T-helper 1 cell (primary cell): ENCODE results near the gene ABCC9.

Experiments used
- DNase-seq, 5 donors: peaks; one replicate each; pipeline ENCODE4 v3.0.0-alpha.2; 2012 to 2020

Gene ABCC9

DNA sequence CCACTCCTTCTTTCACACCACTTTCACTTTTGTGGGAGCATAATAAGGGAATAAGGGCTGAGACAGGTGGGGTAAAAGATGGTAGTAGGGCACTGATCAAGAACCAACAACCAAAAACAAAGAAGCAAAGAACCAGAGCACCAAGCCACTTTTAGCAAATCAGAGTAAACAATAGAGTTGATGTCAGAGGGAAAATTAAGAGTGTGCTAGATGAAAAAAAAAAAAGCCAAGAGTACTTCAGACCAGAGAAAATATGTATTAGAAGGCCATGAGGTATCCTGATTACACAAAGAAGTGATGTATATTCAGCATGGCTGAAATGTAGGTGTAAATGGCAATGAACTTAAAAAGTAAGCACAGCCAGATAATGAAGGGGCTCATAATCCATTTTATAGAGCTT, 75.4 kb downstream of the ABCC9 start:
- DNase-seq = no peak

DNA sequence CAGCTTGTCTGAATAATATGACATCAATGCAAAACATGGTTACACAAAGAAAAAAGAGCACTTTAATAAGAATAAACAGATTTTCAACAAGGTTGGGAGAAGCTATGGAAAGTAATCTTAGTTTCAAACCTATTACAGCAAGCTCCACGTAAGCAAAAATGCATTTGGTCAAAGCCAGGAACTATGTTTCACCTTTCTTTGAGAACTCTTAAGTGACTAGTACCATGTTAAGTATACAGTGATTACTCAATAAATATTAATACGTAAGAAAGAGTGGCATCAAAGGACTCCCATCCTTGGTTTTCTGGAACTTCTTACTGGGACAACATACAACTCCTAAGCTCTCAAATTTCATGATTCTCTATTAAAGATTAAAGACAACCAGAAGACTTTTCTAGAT, 80.7 kb downstream of the ABCC9 start:
- DNase-seq = no peak

DNA sequence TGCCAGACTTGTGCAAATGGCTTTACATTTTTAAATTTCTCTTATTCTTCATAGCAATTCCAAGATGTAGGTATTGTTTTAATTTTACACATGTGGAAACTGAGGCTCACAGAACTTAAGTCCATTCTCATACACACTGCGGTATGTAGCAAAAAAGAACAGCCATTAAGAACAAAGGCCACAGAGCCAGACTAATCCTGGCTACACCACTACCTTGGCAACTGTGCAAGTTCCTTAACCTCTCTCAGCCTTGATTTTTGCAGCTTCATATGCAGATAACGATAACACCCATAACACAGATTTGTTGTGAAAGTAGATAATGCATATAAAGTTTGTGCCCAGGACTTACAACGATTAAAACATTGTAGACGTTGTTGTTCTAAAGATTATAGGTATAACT, 81.1 kb downstream of the ABCC9 start:
- DNase-seq = no peak

DNA sequence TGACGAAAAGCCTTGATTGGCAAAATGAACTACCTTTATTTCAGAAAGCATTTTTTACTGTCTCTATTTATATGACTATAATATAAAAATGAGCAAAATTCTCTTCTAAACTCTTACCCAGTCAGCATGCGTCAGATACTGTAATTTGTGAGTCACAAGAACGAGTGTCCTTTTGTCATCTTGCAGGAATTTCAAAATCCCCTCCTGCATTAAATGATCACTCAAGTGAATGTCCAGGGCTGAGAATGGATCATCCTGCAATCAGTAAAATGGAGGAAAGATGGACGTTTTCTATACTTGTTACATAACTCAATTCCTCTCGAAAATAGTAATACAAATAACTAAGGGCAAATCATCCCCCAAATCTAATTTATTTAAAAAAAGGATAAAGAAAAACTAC, 89.0 kb downstream of the ABCC9 start:
- DNase-seq = no peak

DNA sequence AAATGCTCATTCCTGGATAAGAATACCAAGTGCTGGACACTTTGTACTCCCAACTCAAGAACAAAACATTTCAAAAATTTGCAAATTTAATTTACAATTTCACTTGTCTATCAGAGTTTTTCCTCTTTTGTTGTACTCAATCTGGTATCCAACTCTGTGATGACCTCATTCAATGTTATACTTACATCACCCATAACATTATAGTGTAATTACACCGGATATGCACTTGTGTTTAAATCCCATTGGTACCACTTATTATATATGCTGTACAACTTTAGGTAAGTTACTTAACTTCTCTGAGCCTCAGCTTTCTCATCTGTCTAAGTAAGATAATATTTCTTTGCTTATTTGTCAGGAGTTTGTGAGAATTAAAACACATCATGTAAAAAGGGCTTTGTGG, 90.1 kb downstream of the ABCC9 start:
- DNase-seq = no peak

DNA sequence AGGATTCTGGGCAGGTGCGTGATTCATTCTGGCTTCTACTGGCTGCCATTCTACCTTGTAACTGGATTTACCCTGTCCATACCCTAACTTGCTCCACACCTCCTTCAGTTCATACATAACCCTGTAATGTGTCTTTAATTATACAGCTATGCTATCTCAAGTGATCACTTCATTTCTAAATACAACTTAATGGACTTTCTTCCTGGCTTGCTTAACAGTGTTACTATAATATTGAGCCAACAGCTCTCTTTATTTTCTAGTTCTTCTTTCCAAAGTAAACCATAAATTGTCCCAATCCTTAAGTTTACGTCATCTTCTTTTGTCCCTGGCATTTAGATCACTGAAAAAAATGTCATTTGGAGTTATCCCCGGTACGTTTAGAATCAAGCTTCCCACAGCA, 90.8 kb downstream of the ABCC9 start:
- no peak for DNase-seq

DNA sequence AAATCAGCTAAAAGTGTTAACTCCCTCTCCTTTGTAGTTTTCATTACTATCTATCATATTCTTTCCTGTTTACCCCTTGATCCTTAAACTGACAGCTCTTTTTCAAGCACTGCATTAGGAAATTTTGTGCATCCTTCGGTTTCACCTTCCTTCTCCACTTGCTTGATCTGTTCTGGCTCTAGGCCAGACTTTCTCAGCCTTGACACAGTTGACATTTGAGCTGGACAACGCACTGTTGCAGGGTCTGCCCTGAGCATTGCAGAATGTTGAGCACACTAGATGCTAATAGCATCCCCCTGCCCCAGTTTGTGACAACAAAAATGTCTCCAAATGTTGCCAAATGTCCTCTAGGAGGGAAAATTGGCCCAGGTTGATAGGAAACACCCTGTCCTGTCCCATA, 91.3 kb downstream of the ABCC9 start:
- DNase-seq = no peak

DNA sequence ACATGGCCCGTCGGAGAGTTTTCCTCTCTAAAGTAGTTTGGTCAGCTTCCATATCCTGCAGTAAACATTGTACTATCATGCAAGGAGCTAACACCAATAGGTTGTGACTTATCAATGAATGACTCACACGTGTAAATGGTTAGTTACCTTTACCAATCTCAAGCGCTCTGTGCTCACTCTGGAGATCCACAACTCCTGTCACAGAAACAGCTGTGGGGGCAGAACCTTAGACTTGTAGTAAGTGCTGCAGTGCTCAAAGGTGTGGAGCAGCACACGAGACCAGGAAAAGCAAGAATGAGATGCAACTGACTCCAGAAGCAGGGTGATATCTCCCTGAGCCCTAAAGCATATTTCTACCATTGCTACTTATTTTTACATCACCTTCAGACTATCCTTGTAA, 93.0 kb downstream of the ABCC9 start:
- DNase-seq = no peak

DNA sequence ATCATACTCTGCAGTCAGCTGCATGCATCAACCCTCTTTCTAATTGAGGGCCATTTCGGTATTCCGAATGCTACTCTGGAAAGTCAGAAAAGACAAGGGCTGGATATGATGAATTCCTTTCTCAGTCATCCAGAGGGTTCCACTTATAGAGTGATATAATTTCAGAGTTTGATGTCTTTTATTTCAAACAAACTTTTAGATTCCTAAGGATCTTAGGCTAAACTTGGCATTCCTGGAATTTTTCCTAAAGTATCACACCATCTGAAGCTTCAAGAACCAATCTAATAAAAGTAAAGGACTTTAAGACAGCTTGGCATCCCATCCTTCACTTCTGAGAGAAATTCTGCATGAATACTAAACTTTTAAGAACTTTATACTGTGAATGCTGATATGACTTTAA, 97.4 kb downstream of the ABCC9 start:
- DNase-seq = no peak

DNA sequence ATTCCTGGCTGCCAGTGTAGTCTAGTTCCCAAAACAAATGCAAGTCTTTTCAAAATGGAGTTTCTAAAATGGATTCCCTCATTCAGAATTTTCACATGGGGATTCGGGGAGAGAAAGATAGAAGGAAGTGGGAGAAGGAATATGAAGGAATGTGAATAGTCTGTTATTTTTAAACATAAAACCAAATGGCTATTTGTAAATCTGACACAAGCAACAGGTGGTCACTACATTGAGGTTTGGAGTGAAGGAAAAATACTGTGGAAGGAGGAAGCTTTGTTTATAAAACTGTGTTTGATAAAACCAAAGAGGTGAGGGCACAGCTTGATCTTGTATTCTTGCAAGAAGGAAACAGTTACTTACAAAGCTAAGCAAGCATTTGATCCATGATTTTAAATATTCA, 101.5 kb downstream of the ABCC9 start:
- DNase-seq = no peak

DNA sequence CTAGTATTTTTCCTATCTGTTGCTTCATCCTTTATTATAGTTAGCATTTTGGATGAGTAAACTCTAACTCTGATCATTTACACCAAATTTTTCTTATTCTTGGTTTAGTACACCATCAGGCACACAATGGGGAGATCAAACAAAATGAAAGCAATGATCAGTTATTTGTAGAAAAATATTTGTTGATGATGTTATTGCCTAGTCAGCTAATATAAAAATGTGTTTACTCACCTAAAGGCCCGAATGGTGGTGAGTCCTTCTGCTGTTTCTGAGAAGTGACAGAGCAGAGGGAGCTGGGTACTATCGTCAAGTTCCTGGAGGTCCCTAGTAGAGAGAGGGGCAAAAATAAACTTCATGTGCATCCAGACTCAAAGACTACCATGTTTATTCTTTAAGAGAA, 103.4 kb downstream of the ABCC9 start:
- DNase-seq = no peak

DNA sequence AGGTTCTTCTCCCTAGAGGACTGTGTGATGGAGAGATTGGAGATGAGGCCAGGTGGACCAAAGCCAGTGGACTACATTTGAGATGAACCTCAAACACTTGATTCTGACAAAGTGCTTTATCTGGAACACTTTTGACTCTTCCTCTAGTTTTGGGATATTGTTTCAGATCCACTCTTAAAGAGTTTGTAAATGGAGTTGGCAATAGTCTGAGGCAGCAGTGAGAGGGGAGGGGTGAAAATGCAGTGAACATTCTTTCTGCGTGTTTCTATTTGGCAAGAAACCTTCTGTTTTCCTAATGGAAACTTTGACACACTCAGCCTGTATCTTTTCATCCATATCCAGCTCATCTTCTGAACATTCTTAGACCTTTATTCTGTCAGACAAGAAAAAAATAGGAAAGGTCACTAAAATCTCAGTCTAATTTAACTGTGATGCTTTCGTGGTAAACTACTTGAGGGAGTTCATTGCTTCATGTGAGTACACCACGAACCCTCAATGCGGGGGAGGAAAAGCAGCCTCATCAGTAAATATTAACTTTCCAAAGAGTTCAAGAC, 109.4 kb downstream of the ABCC9 start:
- no peak for DNase-seq

DNA sequence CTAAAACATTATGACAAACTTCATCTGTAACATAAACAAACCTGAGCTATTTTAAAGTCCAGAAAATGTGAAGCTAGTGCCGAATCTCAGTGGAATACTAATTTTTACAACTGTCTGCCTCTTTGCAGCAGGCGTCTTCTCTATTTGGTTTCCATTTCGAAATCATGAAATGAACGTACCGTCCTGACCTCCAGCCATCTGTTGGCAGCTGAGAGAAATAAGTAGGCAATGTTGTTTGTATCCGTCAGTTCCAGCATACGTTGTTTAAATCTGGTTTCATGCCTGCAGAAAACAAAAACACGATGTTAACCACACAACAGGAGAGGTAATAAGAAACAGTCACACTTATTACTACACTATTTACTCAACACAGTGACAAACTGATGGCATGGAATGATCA, 112.4 kb downstream of the ABCC9 start:
- no peak for DNase-seq

DNA sequence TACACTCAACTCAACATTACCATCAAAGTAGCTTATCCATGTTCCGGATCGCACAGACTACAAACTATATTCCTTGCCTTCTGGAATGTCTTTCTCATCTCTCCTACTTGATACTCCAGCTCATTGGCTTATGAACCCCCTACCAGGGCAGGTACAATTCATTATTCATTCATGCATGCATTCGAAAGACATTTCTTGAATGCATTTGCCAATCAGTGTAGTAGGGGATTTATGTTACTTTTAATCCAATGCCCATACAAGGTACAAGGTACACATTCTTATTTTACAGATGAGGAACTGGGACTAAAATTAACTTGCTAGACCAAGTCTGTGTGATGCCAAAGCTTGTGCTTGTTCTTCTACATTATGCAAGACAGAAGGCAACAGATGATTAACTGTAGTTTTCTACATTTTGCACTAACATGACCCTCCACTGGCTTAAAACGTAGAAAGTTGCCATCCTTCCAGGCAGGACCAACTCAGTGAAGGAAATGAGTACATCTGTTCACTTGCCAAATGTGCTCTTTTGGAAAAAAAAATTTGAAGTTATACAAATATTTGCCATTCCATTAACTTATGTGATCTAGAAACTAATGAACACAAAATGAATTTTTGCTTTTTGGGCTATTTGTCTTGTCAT, 113.0 kb downstream of the ABCC9 start:
- DNase-seq = no peak

DNA sequence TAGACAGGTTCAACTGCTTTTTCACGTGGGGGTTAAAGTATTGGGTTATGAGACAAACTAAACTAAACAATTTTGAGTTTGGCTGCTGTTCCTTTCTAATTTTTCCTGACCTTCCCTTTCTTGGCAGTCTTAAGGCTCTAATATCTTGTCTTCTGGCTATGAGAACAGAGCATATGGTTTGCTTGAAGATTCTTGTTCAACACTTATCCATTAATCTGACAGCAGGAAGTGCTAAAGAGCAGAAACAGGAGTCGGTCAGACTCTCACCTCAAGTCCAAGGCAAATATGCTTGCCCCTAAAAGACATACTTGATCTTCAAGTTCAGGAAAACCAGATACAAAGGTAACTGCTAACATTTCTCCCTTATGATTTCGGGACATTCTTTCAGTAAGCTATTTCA, 114.1 kb downstream of the ABCC9 start:
- no peak for DNase-seq

DNA sequence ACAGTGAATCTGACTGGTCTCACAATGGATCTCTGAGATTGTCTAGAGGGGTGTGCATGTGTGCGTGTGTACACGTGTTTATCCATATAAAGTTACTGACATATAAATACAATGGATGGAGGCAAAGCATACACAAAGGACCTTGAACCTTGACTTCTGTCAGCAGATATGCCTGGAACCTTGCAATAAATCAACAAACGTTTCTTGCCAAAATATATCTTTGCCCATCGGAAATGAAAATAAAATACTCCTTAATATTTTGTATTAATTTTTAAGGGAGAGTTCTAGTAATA, 114.7 kb downstream of the ABCC9 start:
- DNase-seq = no peak

DNA sequence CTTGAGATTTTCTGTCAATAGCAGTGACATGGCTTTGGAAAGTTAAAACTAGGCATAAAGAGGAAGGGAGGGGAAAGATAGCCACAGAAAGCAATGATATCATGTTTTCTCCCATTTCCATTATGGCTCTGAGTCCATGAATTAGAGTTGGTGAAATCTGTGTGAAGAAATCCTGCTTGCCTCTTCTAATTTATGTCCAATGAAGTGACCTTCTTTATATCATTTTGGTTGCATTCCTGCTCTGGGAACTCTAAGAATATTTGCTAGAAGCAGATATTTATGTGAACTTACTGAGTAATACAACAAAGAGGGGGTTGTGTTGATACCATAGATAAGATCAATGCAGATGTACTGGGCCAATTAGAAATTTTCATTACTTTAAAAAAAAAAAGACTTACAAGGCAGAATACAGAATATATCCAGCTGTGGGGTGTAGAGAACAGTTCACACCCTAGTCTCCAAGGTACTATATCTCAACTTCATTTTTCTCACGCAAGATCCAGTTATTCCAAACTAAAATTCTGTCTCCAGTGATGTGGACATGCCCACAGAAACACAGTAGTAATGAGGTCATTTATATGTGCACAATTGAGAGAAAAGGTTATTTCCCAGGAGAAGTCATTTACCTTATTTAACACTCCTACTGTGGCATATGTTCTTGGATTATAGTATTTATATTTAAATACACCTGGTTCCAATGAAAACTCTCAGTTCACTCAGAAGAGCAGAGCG, 115.2 kb downstream of the ABCC9 start:
- DNase-seq = no peak

DNA sequence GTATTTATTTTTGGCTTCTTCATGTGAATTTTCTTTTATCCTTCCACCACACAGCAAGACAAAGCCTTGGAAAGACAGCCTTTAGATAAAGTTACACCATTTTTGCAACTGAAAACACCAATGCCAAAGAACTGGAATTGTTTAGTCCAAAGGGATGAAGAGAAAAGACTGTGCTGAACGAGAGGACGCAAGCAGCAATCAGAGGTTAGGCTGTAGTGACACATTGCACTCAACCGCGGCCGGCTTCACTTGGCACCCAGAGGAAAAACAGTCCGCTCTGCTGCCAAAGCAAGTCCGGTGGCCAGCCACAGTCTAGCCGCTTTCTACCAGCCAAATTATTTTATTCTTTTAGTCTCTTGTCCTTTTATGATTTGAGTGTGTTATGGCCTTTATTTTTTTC, 117.6 kb downstream of the ABCC9 start:
- no peak for DNase-seq

DNA sequence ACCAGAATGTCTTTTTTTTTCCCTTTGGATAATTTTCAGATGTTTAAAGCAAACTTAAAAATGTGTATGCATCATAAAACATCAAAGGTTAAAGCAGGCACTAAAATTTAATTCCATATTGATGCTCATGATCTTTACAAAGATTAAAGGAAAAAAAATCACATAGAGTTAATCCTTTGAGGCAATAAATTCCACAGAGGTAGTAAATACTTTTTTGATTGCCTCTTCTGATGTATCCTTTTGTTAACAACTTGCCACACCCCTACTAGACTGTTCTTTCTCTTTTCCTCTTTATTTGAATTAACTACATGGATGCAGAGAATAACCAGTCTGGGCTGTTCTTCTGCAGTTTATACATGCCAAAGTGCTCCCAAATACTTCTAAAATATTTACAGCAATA, 121.5 kb downstream of the ABCC9 start:
- DNase-seq = no peak

DNA sequence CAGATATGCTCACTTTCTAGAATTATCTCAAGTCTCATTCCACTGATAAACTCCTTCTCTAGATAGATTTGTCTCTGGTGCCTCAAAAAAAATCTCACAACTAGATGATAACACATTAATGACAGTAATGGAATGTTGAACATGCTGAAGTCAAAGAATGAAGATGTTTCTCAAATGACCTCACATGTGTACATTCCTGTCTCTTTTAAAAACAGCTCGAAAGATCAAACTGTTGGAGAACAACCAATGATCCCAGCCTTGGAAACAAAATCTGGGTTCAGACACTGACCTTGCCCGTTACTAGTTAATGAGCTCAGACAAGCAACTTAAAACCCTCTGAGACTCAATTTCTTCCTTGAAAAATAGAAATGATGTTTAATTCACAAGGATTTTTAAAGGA, 122.0 kb downstream of the ABCC9 start:
- no peak for DNase-seq

DNA sequence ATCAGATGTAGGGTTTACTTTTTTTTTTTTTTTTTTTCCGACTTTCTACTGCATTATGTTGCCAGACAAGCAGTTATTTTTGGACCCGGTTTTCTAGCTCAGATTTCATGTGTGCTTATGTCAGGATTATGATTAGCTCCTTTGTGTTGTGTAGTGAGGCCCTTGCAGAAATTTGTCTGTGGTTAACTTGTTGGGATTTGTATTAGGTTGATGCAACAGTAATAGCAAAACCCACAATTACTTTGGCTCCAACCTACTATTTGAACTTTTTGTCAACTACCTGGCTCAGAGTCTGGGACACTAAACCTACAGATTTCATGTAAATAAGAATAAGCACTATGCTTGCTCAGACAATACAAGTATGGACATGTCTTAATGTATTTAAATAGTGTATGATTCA, 122.6 kb downstream of the ABCC9 start:
- no peak for DNase-seq

DNA sequence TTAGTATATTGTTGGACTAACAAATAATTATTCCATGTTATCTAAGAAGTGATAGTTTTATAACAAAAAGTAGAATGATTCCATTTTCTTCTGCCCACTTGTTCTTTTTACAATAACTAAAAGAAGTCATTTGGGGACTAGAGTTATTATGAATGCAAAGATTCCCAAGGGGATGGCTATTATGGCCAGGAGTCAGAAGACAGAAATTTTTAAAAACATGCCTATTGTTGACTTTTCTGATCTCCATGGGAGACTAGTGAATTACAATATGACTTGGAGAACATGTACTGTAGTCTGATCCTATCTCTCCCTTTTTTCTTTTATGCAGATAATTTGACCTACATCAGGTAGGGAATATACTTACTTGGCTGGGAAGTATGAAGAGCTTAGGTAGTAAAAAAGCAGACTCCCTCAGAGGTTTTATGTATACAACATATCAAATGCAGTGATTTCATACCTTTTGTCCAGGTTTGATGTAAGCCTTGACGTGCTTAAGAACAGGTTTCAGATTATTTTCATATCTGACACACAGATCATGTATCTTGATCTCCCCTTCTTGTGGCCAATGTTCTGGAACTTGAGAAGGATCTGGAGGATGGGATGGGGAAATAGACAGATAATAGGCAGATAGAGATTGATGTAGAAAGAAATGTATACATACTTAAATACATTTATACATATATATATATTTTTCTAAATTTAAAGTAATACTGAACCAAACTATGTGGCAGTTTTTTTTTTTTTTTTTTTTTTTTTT, 125.7 kb downstream of the ABCC9 start:
- no peak for DNase-seq

DNA sequence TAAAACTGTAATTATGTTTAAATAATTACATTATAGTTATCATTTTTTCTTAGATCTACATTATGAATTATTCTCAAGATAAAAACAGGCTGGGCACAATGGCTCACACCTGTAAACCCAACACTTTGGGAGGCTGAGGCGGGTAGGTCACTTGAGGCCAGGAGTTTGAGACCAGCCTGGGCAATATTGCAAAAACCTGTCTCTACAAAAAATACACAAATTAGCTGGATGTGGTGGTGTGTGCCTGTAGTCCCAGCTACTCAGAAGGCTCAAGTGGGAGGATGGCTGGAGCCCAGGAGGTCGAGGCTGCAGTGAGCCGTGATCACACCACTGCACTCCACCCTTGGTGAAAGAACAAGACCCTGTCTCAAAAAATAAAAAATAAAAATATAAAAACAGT, 126.4 kb downstream of the ABCC9 start:
- no peak for DNase-seq

DNA sequence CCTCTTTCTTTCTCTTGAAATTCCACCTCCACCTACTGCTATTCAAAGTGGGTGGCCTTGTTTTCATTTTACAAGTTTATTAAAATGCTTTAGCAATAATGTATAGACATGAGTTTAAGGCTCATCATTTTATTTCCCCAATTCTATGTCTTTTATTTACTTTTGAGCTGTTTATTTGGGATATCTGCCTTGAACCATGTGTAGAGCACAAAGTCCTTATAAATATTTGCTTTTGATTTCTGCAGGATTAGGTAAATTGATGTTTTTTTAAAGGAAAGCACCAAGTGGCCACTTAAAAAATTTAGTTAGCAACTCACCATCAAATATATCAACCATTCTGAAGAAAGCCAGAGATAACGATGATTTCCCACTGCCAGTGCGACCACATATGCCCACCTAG, 126.9 kb downstream of the ABCC9 start:
- no peak for DNase-seq
